Mesendoderm (in vitro differentiated cells): ENCODE measurements around the gene SLCO6A1.

Experiments
- DNase-seq: peaks from one replicate; pipeline ENCODE4 v3.0.0; 2013
- H2AK5ac ChIP-seq: 2 replicates; pipeline ENCODE4 v1.6.1; 2013; ENCODE audit warnings: low read length, inconsistent platforms
- H2BK120ac ChIP-seq: 2 replicates; pipeline ENCODE4 v1.6.1; 2013; ENCODE audit warnings: low read depth, mild to moderate bottlenecking, low read length, moderate library complexity, mixed read lengths
- H2BK15ac ChIP-seq: replicated peaks from 2 replicates; pipeline ENCODE4 v1.6.1; 2013; ENCODE audit warnings: low read depth, mild to moderate bottlenecking, moderate library complexity
- H2BK5ac ChIP-seq: 2 replicates; pipeline ENCODE4 v1.6.1; 2013; ENCODE audit warnings: low read length, inconsistent platforms
- H3K18ac ChIP-seq: 2 replicates; pipeline ENCODE4 v1.6.1; 2013; ENCODE audit warnings: mild to moderate bottlenecking, low read length, mixed read lengths
- H3K23ac ChIP-seq: one replicate; pipeline ENCODE4 v1.6.1; 2013; ENCODE audit warnings: low read length
- H3K27ac ChIP-seq: 2 replicates; pipeline ENCODE4 v1.5.1; 2013; ENCODE audit warnings: low read depth, mild to moderate bottlenecking, inconsistent platforms, low read length, moderate library complexity
- H3K27me3 ChIP-seq: 2 replicates; pipeline ENCODE4 v1.6.1; 2013; ENCODE audit warnings: low read length, control low read depth, mild to moderate bottlenecking, inconsistent platforms; ENCODE audit not compliant: insufficient read depth, poor library complexity
- H3K36me3 ChIP-seq: 2 replicates; pipeline ENCODE4 v1.6.1; 2013; ENCODE audit warnings: low read length, inconsistent platforms; ENCODE audit not compliant: control insufficient read depth, insufficient read depth
- H3K4ac ChIP-seq: one replicate; pipeline ENCODE4 v1.6.1; 2013; ENCODE audit warnings: low read depth, mild to moderate bottlenecking, low read length, moderate library complexity
- H3K4me1 ChIP-seq: 2 replicates; pipeline ENCODE4 v1.6.1; 2013; ENCODE audit warnings: low read depth, low read length, inconsistent platforms; ENCODE audit not compliant: control insufficient read depth
- H3K4me2 ChIP-seq: 2 replicates; pipeline ENCODE4 v1.6.1; 2013; ENCODE audit warnings: low read length
- H3K4me3 ChIP-seq: 2 replicates; pipeline ENCODE4 v1.5.1; 2013; ENCODE audit warnings: mild to moderate bottlenecking, low read length
- H3K56ac ChIP-seq: one replicate; pipeline ENCODE4 v1.6.1; 2013; ENCODE audit warnings: low read length
- H3K79me1 ChIP-seq: 2 replicates; pipeline ENCODE4 v1.6.1; 2013; ENCODE audit warnings: low read length, inconsistent platforms
- H3K79me2 ChIP-seq: 2 replicates; pipeline ENCODE4 v1.6.1; 2013; ENCODE audit warnings: mild to moderate bottlenecking, low read length; ENCODE audit not compliant: control insufficient read depth, insufficient read depth
- H3K9ac ChIP-seq: 2 replicates; pipeline ENCODE4 v1.6.1; 2013; ENCODE audit warnings: low read length, inconsistent platforms
- H4K5ac ChIP-seq: one replicate; pipeline ENCODE4 v1.6.1; 2013; ENCODE audit warnings: low read length
- H4K8ac ChIP-seq: one replicate; pipeline ENCODE4 v1.6.1; 2013; ENCODE audit warnings: low read depth, mild to moderate bottlenecking, control low read depth, low read length, moderate library complexity
- WGBS: extraction: QIAGEN DNeasy Blood & Tissue Kit; methylation state at CpG from one replicate; pipeline ENCODE4 v1.1.7; 2013; ENCODE audit warnings: low lambda C conversion rate, missing lambda C conversion rate; ENCODE audit not compliant: insufficient coverage; ENCODE audit errors: extremely low coverage; 5-methylcytosine and 5-hydroxymethylcytosine counted together

The SLCO6A1 gene

GRCh38 chr5:102375876-102376275 is 122.9 kb downstream of the SLCO6A1 start:
- WGBS = no CpG with 5 or more reads among the region's 2 CpGs
- no peak overlapping the region for H3K4me3 ChIP-seq

GRCh38 chr5:102375272-102375671 is 123.5 kb downstream of the SLCO6A1 start:
- Histone ChIP-seq H2BK15ac (no peak overlapping the region), H4K5ac (no peak overlapping the region), H3K27ac (no peak overlapping the region), H3K4ac (no peak overlapping the region), H3K4me2 (no peak overlapping the region), H4K8ac (no peak overlapping the region), H2BK120ac (no peak overlapping the region), H2BK5ac (no peak overlapping the region), H3K4me3 (no peak overlapping the region), H3K9ac (no peak overlapping the region), H3K56ac (no peak overlapping the region), H3K23ac (no peak overlapping the region), H2AK5ac (no peak overlapping the region), H3K4me1 (no peaks in the 10 kb centered on the region), H3K36me3 (no peaks in the 10 kb centered on the region), H3K79me2 (no peaks in the 10 kb centered on the region), H3K79me1 (no peaks in the 10 kb centered on the region), H3K27me3 (no peaks in the 10 kb centered on the region), H3K18ac (no peak overlapping the region)
- WGBS = no CpG with 5 or more reads among the region's 1 CpG
- DNase-seq = no peak

More at GRCh38 chr5:102375876-102376275, 122.9 kb downstream of the SLCO6A1 start:
- H2AK5ac ChIP-seq = no peak overlapping the region
- H2BK15ac ChIP-seq = no peak overlapping the region
- H4K5ac ChIP-seq = no peak overlapping the region
- no peak overlapping the region for H2BK120ac ChIP-seq
- no peaks in the 10 kb centered on the region for H3K79me2 ChIP-seq
- no peak overlapping the region for H4K8ac ChIP-seq
- H3K79me1 ChIP-seq = no peaks in the 10 kb centered on the region
- DNase-seq = no peak
- no peak overlapping the region for H3K9ac ChIP-seq
- H3K56ac ChIP-seq = no peak overlapping the region
- H3K4me1 ChIP-seq = no peaks in the 10 kb centered on the region
- H3K23ac ChIP-seq = no peak overlapping the region
- no peak overlapping the region for H3K4ac ChIP-seq
- no peaks in the 10 kb centered on the region for H3K27me3 ChIP-seq
- no peak overlapping the region for H3K4me2 ChIP-seq
- H3K36me3 ChIP-seq = no peaks in the 10 kb centered on the region
- no peak overlapping the region for H2BK5ac ChIP-seq
- H3K27ac ChIP-seq = no peak overlapping the region
- no peak overlapping the region for H3K18ac ChIP-seq

GRCh38 chr5:102368392-102368791 is 130.4 kb downstream of the SLCO6A1 start:
- no peak for DNase-seq
- Histone ChIP-seq H2BK5ac (no peak overlapping the region), H3K23ac (no peak overlapping the region), H3K18ac (no peak overlapping the region), H2BK15ac (no peak overlapping the region), H3K79me2 (no peaks in the 10 kb centered on the region), H3K36me3 (no peaks in the 10 kb centered on the region), H2AK5ac (no peak overlapping the region), H3K79me1 (no peaks in the 10 kb centered on the region), H3K4me2 (no peak overlapping the region), H3K27ac (no peak overlapping the region), H4K8ac (no peak overlapping the region), H3K56ac (no peak overlapping the region), H3K27me3 (no peaks in the 10 kb centered on the region), H3K4ac (no peak overlapping the region), H3K4me1 (no peaks in the 10 kb centered on the region), H3K9ac (no peak overlapping the region), H3K4me3 (no peak overlapping the region), H4K5ac (no peak overlapping the region), H2BK120ac (no peak overlapping the region)

- Histone ChIP-seq H3K4me3 (no peak overlapping the region), H3K9ac (no peak overlapping the region)
Measured at GRCh38 chr5:102341681-102342288, 157.0 kb downstream of the SLCO6A1 start.

GRCh38 chr5:102324714-102325113 is 174.1 kb downstream of the SLCO6A1 start:
- no peaks in the 10 kb centered on the region for H3K36me3 ChIP-seq
- H3K4me3 ChIP-seq = no peak overlapping the region
- no peak overlapping the region for H3K23ac ChIP-seq
- no peak overlapping the region for H3K27ac ChIP-seq
- H3K4ac ChIP-seq = no peak overlapping the region
- no peak for DNase-seq
- H2BK5ac ChIP-seq = no peak overlapping the region
- H3K4me2 ChIP-seq = no peak overlapping the region
- no peak overlapping the region for H2AK5ac ChIP-seq
- H3K27me3 ChIP-seq = no peaks in the 10 kb centered on the region
- H3K79me2 ChIP-seq = no peaks in the 10 kb centered on the region
- no peaks in the 10 kb centered on the region for H3K4me1 ChIP-seq
- no peaks in the 10 kb centered on the region for H3K79me1 ChIP-seq
- no peak overlapping the region for H3K9ac ChIP-seq
- H3K56ac ChIP-seq = no peak overlapping the region
- no peak overlapping the region for H2BK120ac ChIP-seq
- no CpG with 5 or more reads among the region's 2 CpGs for WGBS
- H4K5ac ChIP-seq = no peak overlapping the region
- no peak overlapping the region for H3K18ac ChIP-seq
- no peak overlapping the region for H4K8ac ChIP-seq
- H2BK15ac ChIP-seq = no peak overlapping the region

More at GRCh38 chr5:102341681-102342288, 157.0 kb downstream of the SLCO6A1 start:
- Histone ChIP-seq H2BK5ac (no peak overlapping the region), H3K4me1 (no peaks in the 10 kb centered on the region), H2BK15ac (no peak overlapping the region), H2AK5ac (no peak overlapping the region), H3K27me3 (no peaks in the 10 kb centered on the region), H3K4ac (no peak overlapping the region), H4K5ac (no peak overlapping the region), H2BK120ac (no peak overlapping the region), H3K23ac (no peak overlapping the region), H3K27ac (no peak overlapping the region), H3K79me2 (no peaks in the 10 kb centered on the region), H3K18ac (no peak overlapping the region), H3K36me3 (no peaks in the 10 kb centered on the region), H3K4me2 (no peak overlapping the region), H3K79me1 (no peaks in the 10 kb centered on the region), H3K56ac (no peak overlapping the region), H4K8ac (no peak overlapping the region)
- WGBS = no CpG with 5 or more reads among the region's 2 CpGs
- no peak for DNase-seq
